ENCODE measurements around the gene CRADD. TPM values are rescaled to one million over a fixed set of nuclear protein-coding genes. Genes with fewer than 3 reads are reported as not detected.

Gene CRADD
- total RNA-seq, 1 experiment from 2014 or later = 7.6 TPM

DNA sequence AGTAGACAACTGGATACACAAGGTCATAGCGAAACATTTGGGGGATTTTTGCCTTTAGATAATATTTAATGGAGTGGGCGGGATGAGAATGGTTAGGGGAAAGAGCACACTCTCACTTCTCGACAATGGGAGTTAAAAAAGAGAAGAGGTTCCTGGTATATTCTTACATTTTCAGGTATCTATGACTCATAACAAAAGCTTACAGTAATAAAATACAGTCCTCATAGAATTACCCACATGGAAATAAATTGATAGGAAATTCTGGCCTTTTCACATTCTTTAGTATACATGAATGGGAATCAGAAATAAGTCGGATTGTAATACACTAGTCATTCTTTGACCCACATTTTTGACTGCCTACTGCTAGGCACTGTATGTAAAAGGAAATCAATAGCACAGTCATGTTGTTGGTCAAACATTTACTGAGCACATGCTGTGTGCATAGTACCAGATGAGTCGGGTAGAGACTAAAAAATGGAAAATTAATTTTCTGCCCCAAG is 8.2 kb upstream of the CRADD start:
- Histone ChIP-seq H3K14ac (ENCODE audit: insufficient read depth, low read length) (no peak overlapping the region), H4K8ac (replicated peaks; ENCODE audit: insufficient read length, low read depth, low read length) (no peak overlapping the region), H3K56ac (ENCODE audit: insufficient read length, low read depth, low read length) (no peak overlapping the region), H4K5ac (ENCODE audit: insufficient read length, low read depth, low read length) (no peak overlapping the region), H3K4me1 (ENCODE audit: insufficient read depth, low read length) (no peaks in the 10 kb centered on the region), H2BK120ac (ENCODE audit: low read depth, low read length, poor library complexity, severe bottlenecking) (no peak overlapping the region), H3T11ph (ENCODE audit: low read length) (no peak overlapping the region), H3K79me2 (ENCODE audit: insufficient read depth, low read length) (no peaks in the 10 kb centered on the region), H3K23ac (ENCODE audit: insufficient read length, low read depth, low read length) (no peak overlapping the region), H3K27me3 (ENCODE audit: insufficient read depth, low read length) (no peaks in the 10 kb centered on the region), H3K27ac (ENCODE audit: insufficient read length, low read depth, low read length) (no peak overlapping the region), H4K91ac (ENCODE audit: insufficient read length, low read depth, low read length) (no peak overlapping the region), H2BK5ac (ENCODE audit: insufficient read length, low read length) (no peak overlapping the region), H2BK20ac (ENCODE audit: low read depth, low read length, poor library complexity, severe bottlenecking) (no peak overlapping the region), H2BK15ac (ENCODE audit: low read depth, low read length) (no peak overlapping the region), H3K4me2 (ENCODE audit: insufficient read depth, insufficient read length, low read length) (no peak overlapping the region), H3K4ac (ENCODE audit: low read depth, low read length) (no peak overlapping the region), H3K79me1 (ENCODE audit: insufficient read depth, low read depth, low read length, poor library complexity, severe bottlenecking) (no peaks in the 10 kb centered on the region), H3K23me2 (ENCODE audit: insufficient read length, low read depth, low read length, poor library complexity, severe bottlenecking) (no peaks in the 10 kb centered on the region), H4K20me1 (ENCODE audit: control insufficient read depth, insufficient read depth, insufficient read length) (no peaks in the 10 kb centered on the region), H3K9me3 (ENCODE audit: control insufficient read depth, low read depth, low read length) (peaks cover 8% of the 10 kb centered on the region), H2AFZ (ENCODE audit: low read length) (no peak overlapping the region), H2BK12ac (ENCODE audit: insufficient read length, low read depth, low read length) (no peak overlapping the region), H2AK5ac (ENCODE audit: insufficient read length, low read length) (no peak overlapping the region), H3K9ac (ENCODE audit: extremely low read depth, insufficient read length, low read length) (no peak overlapping the region), H3K18ac (ENCODE audit: insufficient read length, low read depth, low read length) (no peak overlapping the region)
- TF ChIP-seq, protein P1, sequence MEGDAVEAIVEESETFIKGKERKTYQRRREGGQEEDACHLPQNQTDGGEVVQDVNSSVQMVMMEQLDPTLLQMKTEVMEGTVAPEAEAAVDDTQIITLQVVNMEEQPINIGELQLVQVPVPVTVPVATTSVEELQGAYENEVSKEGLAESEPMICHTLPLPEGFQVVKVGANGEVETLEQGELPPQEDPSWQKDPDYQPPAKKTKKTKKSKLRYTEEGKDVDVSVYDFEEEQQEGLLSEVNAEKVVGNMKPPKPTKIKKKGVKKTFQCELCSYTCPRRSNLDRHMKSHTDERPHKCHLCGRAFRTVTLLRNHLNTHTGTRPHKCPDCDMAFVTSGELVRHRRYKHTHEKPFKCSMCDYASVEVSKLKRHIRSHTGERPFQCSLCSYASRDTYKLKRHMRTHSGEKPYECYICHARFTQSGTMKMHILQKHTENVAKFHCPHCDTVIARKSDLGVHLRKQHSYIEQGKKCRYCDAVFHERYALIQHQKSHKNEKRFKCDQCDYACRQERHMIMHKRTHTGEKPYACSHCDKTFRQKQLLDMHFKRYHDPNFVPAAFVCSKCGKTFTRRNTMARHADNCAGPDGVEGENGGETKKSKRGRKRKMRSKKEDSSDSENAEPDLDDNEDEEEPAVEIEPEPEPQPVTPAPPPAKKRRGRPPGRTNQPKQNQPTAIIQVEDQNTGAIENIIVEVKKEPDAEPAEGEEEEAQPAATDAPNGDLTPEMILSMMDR (conservative IDR thresholded peaks at IDR 0.05) = no peak
- peaks cover 0 to under 1% of the 10 kb centered on the region in 2 experiments; a peak in 1 of 4 replicates for H3K4me1 Mint-ChIP-seq
- no peaks in the 10 kb centered on the region for H3K27me3 Mint-ChIP-seq (ENCODE audit: low read depth)
- H3K4me3 Mint-ChIP-seq = no peak overlapping the region
- no CpG with 5 or more reads among the region's 5 CpGs for WGBS (ENCODE audit: extremely low coverage, insufficient read length, low lambda C conversion rate)
- no peak for DNase-seq
- H3K27ac Mint-ChIP-seq = no peak overlapping the region
- H3K36me3 Mint-ChIP-seq (ENCODE audit: insufficient read depth in 1 of 3, low read depth in 3 of 3) = peaks cover 0 to 6% (median 3%) of the 10 kb centered on the region in 3 experiments; a peak in 5 of 7 replicates
- peaks cover 7 to 13% of the 10 kb centered on the region in 2 experiments; a peak in 4 of 5 replicates for H3K9me3 Mint-ChIP-seq

Measured in H9 (cell line).